Psoas muscle (tissue), 8 donors: Measurements from ENCODE around the gene USP37. TPM values are rescaled to one million over a fixed set of nuclear protein-coding genes. Genes with fewer than 3 reads are reported as not detected.

Source experiments
- ATAC-seq, 4 donors: fragments of 200-7000 bp; cut with Tn5 transposase; one replicate each; pipeline ENCODE4 v1.9.1; 2020; ENCODE audit warnings: moderate library complexity in 3 of 4, mild to moderate bottlenecking in 2 of 4
- DNase-seq, 2 donors: peaks; one replicate each; pipeline ENCODE4 v3.0.0-alpha.2; 2020
- H3K27ac ChIP-seq: fragments of 200-600 bp; one replicate; pipeline ENCODE4 v1.8.0; 2022
- H3K27me3 ChIP-seq, 3 donors: fragments of 200-600 bp in 1 of 3; one replicate each; pipeline versions ENCODE4 v1.6.1 to v1.8.0; 2013 to 2022; ENCODE audit warnings: low read length in 2 of 3, mild to moderate bottlenecking in 2 of 3, moderate library complexity in 1 of 3; ENCODE audit not compliant: insufficient read depth in 3 of 3
- H3K36me3 ChIP-seq, 2 donors: fragments of 200-600 bp in 1 of 2; one replicate each; pipeline versions ENCODE4 v1.6.1 to v1.8.0; 2013 to 2022; ENCODE audit warnings: low read depth in 1 of 2, mild to moderate bottlenecking in 1 of 2, moderate library complexity in 1 of 2; ENCODE audit not compliant: insufficient read depth in 1 of 2
- H3K4me1 ChIP-seq: fragments of 200-600 bp; one replicate; pipeline ENCODE4 v1.8.0; 2022
- H3K4me3 ChIP-seq: fragments of 200-600 bp; one replicate; pipeline ENCODE4 v1.8.0; 2022; ENCODE audit warnings: mild to moderate bottlenecking
- H3K9me3 ChIP-seq: fragments of 200-600 bp; one replicate; pipeline ENCODE4 v1.8.0; 2022
- WGBS, 3 donors: extraction: QIAGEN DNeasy Blood & Tissue Kit; methylation state at CpG; one replicate each; pipeline versions ENCODE4 v1.1.6 to v1.1.7; 2013; 5-methylcytosine and 5-hydroxymethylcytosine counted together
- intact Hi-C, 2 donors: fragments of 100-400 bp; cut with DNase I; formaldehyde crosslinking; loops; one replicate each; pipeline versions ENCODE4 v1.11.0 to v1.14.2; 2022
- polyA plus RNA-seq, 3 donors: library from polyadenylated mRNA; stranded (reverse); fragments of 200-250 nt; gene quantifications; one replicate each; pipeline ENCODE4 v1.2.3, GENCODE V29; 2013
- total RNA-seq, 4 donors: library from RNA; stranded (reverse); fragmentation: NEBNext Ultra II Directional in 2 of 4; extraction: Animal tissue kit (Norgen Biotek cat#: 25700) in 2 of 4; gene quantifications; one replicate each; pipeline versions ENCODE4 v1.2.1 to v1.2.4, GENCODE V29; 2021 to 2023
- TF ChIP-seq, protein P1 (sequence below): fragments of 200-600 bp; IDR thresholded peaks from one replicate; pipeline ENCODE4 v1.8.0; 2022; ENCODE audit warnings: antibody characterized with exemption
- donor health status: healthy with polysubstance abuse.
- donor health status: DM: no; HTN: no; CAD: no; lungs with moderate emphysema.
- donor health status: Bipolar disorder and iron deficiency.
- donor health status: healthy.
- donor health status: DM: yes; HTN: yes; CAD: no.
- donor health status: DM: no; HTN: no; CAD: no.
- donor health status: DM: no; HTN: no; CAD: no.
- donor health status: DM: yes; HTN: yes; CAD: no.

USP37 gene
- total and polyA plus RNA-seq, 7 donors = 2.1 to 10.0 (median 6.3) TPM

DNA sequence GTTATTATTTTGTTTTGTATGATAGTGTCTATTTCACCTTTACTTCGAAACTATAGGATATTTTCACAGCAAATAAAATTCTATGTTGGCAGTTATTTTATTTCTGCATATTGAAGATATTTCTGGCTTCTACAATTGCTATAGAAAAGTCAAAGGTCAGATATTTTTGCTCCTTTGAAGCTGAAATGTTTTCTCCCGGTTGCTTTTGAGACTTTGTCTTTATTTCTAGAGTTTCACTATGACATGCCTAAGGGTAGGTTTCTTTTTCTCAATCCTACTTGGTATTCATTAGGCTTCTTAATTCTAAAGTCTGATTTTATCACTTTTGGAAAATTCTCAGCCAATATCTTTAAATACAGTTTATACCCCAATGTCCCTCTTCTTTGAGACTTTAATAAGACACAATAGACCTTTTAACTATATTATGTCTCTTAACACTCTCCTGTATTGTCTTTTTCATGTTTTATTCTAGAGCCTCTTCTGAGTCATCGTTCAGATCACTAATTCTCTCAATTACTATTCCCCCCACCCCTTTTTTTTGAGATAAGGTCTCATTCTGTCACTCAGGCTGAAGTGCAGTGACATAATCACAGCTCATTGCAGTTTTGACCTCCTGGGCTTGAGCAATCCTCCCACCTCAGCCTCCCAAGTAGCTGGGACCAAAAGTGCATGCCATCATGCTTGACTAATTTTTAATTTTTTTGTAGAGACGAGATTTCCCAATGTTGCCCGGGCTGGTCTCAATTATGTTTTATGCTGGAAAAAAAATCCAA lies 50.5 kb downstream of the USP37 start:
- DNase-seq (no peak), ATAC-seq (no peak)
- Histone ChIP-seq H3K36me3 (no peaks in the 10 kb centered on the region), H3K4me3 (no peak overlapping the region), H3K27me3 (no peaks in the 10 kb centered on the region), H3K4me1 (no peaks in the 10 kb centered on the region), H3K27ac (no peak overlapping the region), H3K9me3 (no peaks in the 10 kb centered on the region)
- intact Hi-C loops = no loop called here
- TF ChIP-seq, protein P1, sequence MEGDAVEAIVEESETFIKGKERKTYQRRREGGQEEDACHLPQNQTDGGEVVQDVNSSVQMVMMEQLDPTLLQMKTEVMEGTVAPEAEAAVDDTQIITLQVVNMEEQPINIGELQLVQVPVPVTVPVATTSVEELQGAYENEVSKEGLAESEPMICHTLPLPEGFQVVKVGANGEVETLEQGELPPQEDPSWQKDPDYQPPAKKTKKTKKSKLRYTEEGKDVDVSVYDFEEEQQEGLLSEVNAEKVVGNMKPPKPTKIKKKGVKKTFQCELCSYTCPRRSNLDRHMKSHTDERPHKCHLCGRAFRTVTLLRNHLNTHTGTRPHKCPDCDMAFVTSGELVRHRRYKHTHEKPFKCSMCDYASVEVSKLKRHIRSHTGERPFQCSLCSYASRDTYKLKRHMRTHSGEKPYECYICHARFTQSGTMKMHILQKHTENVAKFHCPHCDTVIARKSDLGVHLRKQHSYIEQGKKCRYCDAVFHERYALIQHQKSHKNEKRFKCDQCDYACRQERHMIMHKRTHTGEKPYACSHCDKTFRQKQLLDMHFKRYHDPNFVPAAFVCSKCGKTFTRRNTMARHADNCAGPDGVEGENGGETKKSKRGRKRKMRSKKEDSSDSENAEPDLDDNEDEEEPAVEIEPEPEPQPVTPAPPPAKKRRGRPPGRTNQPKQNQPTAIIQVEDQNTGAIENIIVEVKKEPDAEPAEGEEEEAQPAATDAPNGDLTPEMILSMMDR = no peak
- WGBS, 3 donors = 76 to 87% (median 78%) methylated on average over 5 of the region's 5 CpGs

DNA sequence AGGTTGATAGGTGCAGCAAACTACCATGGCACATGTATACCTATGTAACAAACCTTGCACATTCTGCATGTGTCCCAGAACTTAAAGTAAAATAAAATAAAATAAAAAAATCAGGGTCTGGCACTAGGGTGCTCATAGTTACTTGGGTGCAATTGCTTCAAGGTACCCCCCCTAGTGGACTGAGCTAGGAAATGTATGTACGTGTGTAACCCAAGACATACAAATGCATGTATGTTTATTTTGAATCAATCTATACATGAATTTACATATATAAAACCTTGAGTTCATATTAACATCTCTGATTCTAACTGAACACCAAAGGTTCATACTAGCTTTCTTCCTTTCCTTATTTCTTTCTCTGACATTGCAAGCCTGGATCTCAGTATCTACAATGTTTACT lies 51.5 kb downstream of the USP37 start:
- no peak overlapping the region for H3K27ac ChIP-seq
- intact Hi-C loops = no loop called here
- no peaks in the 10 kb centered on the region for H3K36me3 ChIP-seq
- H3K9me3 ChIP-seq = no peaks in the 10 kb centered on the region
- TF ChIP-seq, protein P1 = peak; percentile 24
- no peaks in the 10 kb centered on the region for H3K27me3 ChIP-seq
- ATAC-seq (no peak), DNase-seq (no peak)
- 89 to 100% (median 94%) methylated on average over 1 of the region's 1 CpG for WGBS, 3 donors
- no peak overlapping the region for H3K4me3 ChIP-seq
- no peaks in the 10 kb centered on the region for H3K4me1 ChIP-seq

DNA sequence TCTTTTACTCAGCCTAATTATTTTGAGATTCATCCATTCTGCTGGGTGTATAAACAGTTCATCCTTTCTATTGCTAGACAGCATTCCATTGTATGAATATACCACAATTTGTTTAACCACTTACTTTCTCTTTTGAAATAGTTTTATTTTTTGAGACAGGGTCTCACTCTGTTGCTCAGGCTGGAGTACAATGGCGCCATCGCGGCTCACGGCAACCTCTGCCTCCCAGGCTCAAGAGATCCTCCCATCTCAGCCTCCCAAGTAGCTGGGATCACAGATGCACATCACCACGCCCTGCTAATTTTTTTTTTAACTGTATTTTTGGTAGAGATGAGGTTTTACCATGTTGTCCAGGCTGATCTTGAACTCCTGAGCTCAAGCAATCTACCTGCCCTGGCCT lies 54.5 kb downstream of the USP37 start:
- Histone ChIP-seq H3K36me3 (peaks cover 0 to 13% of the 10 kb centered on the region in 2 donors), H3K4me1 (no peaks in the 10 kb centered on the region), H3K27ac (no peak overlapping the region), H3K27me3 (no peaks in the 10 kb centered on the region), H3K9me3 (no peaks in the 10 kb centered on the region), H3K4me3 (no peak overlapping the region)
- no peak for DNase-seq
- no peak for ATAC-seq
- 97 to 98% (median 98%) methylated on average over 5 of the region's 5 CpGs for WGBS, 3 donors
- intact Hi-C loops = no loop called here
- TF ChIP-seq, protein P1 = no peak

DNA sequence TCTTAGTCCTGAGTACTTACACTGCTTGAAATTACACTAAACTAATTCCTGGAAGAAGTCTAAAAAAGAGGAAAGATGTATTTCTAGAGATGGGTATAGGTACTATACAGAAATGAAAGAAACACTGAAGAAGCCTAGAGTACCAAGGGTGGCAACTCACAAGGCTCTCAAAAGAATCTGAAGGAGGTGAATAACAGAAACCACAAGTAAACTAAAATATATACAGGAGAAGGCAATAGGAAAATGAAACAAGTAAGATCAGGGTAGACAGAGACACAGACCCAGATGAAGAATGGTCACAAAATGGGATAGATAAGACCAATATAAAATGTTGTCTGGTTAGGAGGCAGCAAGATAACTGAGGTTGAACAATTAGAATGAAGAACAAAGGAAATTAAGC lies 59.9 kb downstream of the USP37 start:
- no peak for ATAC-seq
- no peaks in the 10 kb centered on the region for H3K4me1 ChIP-seq
- H3K27me3 ChIP-seq = no peaks in the 10 kb centered on the region
- intact Hi-C loops = no loop called here
- TF ChIP-seq, protein P1 = no peak
- H3K36me3 ChIP-seq = peaks cover 0 to 26% of the 10 kb centered on the region in 2 donors
- no peaks in the 10 kb centered on the region for H3K9me3 ChIP-seq
- H3K4me3 ChIP-seq = no peak overlapping the region
- DNase-seq = no peak
- H3K27ac ChIP-seq = no peak overlapping the region
